ENCODE data around the gene ARPC1A. TPM values are rescaled to one million over a fixed set of nuclear protein-coding genes. Genes with fewer than 3 reads are reported as not detected.

The ARPC1A gene
- total RNA-seq, 1 experiment from 2014 or later, result 183 TPM

- Histone ChIP-seq H3K9me2 (replicated peaks; ENCODE audit: low read length) (no peaks in the 10 kb centered on the region), H3K27ac (ENCODE audit: low read length) (no peak overlapping the region), H2AFZ (ENCODE audit: low read length) (no peak overlapping the region), H3F3A (ENCODE audit: low read length, unreplicated experiment) (no peaks in the 10 kb centered on the region), H3K4me2 (ENCODE audit: low read length) (no peak overlapping the region), H3K27me3 (ENCODE audit: low read length) (no peaks in the 10 kb centered on the region), H3K4me3 (ENCODE audit: low read length) (no peak overlapping the region), H3K9ac (ENCODE audit: low read length) (no peak overlapping the region), H4K20me1 (ENCODE audit: low read length) (no peaks in the 10 kb centered on the region), H3K79me2 (ENCODE audit: low read length) (no peaks in the 10 kb centered on the region), H3K4me1 (ENCODE audit: insufficient read depth, low read length) (0 out of 2 replicates have a peak, but pooled peaks cover 6% of the 10 kb centered on the region), H3K9me3 (ENCODE audit: low read length) (no peaks in the 10 kb centered on the region), H3K36me3 (ENCODE audit: low read depth, low read length) (no peaks in the 10 kb centered on the region)
- ATAC-seq (no peak), DNase-seq (no peak)
- CTCF ChIA-PET, result no interaction called here
- POLR2A ChIA-PET (ENCODE audit: unreplicated experiment), result no interaction called here
- intact Hi-C loops (cut with micrococcal nuclease), result no loop called here
- no TSS peak for BruUV-seq (replicated peaks)
- no peak for TF ChIP-seq EZH2 (IDR thresholded peaks at IDR 0.05; ENCODE audit: low read length, unreplicated experiment)
- no peak for TF ChIP-seq EZH2phosphoT487 (IDR thresholded peaks at IDR 0.05; ENCODE audit: borderline replicate concordance, low read length)
- TF ChIP-seq CTCF (conservative IDR thresholded peaks at IDR 0.05; ENCODE audit: low read depth, low read length), result no peak
These were observed 20.0 kb upstream of the ARPC1A start for GRCh38 chr7:99305473-99306260.

- Histone ChIP-seq H3K4me2 (ENCODE audit: low read length) (no peak overlapping the region), H3K36me3 (ENCODE audit: low read depth, low read length) (no peaks in the 10 kb centered on the region), H3K79me2 (ENCODE audit: low read length) (no peaks in the 10 kb centered on the region), H3F3A (ENCODE audit: low read length, unreplicated experiment) (no peaks in the 10 kb centered on the region), H2AFZ (ENCODE audit: low read length) (no peak overlapping the region), H3K4me3 (ENCODE audit: low read length) (no peak overlapping the region), H3K27me3 (ENCODE audit: low read length) (no peaks in the 10 kb centered on the region), H3K27ac (ENCODE audit: low read length) (no peak overlapping the region), H3K9me3 (ENCODE audit: low read length) (no peaks in the 10 kb centered on the region), H3K9ac (ENCODE audit: low read length) (no peak overlapping the region), H3K9me2 (replicated peaks; ENCODE audit: low read length) (no peaks in the 10 kb centered on the region), H4K20me1 (ENCODE audit: low read length) (no peaks in the 10 kb centered on the region), H3K4me1 (ENCODE audit: insufficient read depth, low read length) (peaks cover 15% of the 10 kb centered on the region; the same call in 1 of the 2 replicates)
- BruUV-seq (replicated peaks), result no TSS peak
- DNase-seq (peak; percentile 57), ATAC-seq (peak; percentile 45; the same call in 1 of the 2 replicates)
- intact Hi-C loops (cut with micrococcal nuclease), result no loop called here
- TF ChIP-seq EZH2 (IDR thresholded peaks at IDR 0.05; ENCODE audit: low read length, unreplicated experiment) (no peak), CTCF (conservative IDR thresholded peaks at IDR 0.05; ENCODE audit: low read depth, low read length) (no peak), EZH2phosphoT487 (IDR thresholded peaks at IDR 0.05; ENCODE audit: borderline replicate concordance, low read length) (no peak)
- CTCF ChIA-PET, result interaction anchor here (0.9 kb wide), 1 partner anchor 34 kb away, joined by 4 read pairs; no protein-coding TSS in a partner anchor
- POLR2A ChIA-PET (ENCODE audit: unreplicated experiment), result no interaction called here
These were observed 17.1 kb upstream of the ARPC1A start for GRCh38 chr7:99308461-99309074.

GRCh38 chr7:99309111-99309510 lies 16.6 kb upstream of the ARPC1A start:
- no peak for TF ChIP-seq EZH2 (IDR thresholded peaks at IDR 0.05; ENCODE audit: low read length, unreplicated experiment)
- no peak for TF ChIP-seq EZH2phosphoT487 (IDR thresholded peaks at IDR 0.05; ENCODE audit: borderline replicate concordance, low read length)
- no peak for TF ChIP-seq CTCF (conservative IDR thresholded peaks at IDR 0.05; ENCODE audit: low read depth, low read length)
- Histone ChIP-seq H3K4me3 (ENCODE audit: low read length) (no peak overlapping the region), H3K36me3 (ENCODE audit: low read depth, low read length) (no peaks in the 10 kb centered on the region), H3F3A (ENCODE audit: low read length, unreplicated experiment) (no peaks in the 10 kb centered on the region), H3K79me2 (ENCODE audit: low read length) (no peaks in the 10 kb centered on the region), H3K9me3 (ENCODE audit: low read length) (no peaks in the 10 kb centered on the region), H3K9ac (ENCODE audit: low read length) (no peak overlapping the region), H4K20me1 (ENCODE audit: low read length) (no peaks in the 10 kb centered on the region), H3K9me2 (replicated peaks; ENCODE audit: low read length) (no peaks in the 10 kb centered on the region), H3K27me3 (ENCODE audit: low read length) (no peaks in the 10 kb centered on the region), H2AFZ (ENCODE audit: low read length) (no peak overlapping the region), H3K4me1 (ENCODE audit: insufficient read depth, low read length) (peaks cover 15% of the 10 kb centered on the region; the same call in 1 of the 2 replicates), H3K27ac (ENCODE audit: low read length) (no peak overlapping the region), H3K4me2 (ENCODE audit: low read length) (no peak overlapping the region)
- CTCF ChIA-PET, result interaction anchor here (0.6 to 0.9 kb wide), 2 partner anchors 35 to 53 kb away, joined by 4 to 5 read pairs; no protein-coding TSS in a partner anchor
- DNase-seq, result no peak
- intact Hi-C loops (cut with micrococcal nuclease), result no loop called here
- BruUV-seq (replicated peaks), result no TSS peak
- ATAC-seq, result no peak
- POLR2A ChIA-PET (ENCODE audit: unreplicated experiment), result no interaction called here
